SH-SY5Y (cell line): Measurements from ENCODE around the gene FSTL4.

ENCODE experiments used
- GATA2 ChIP-seq: IDR thresholded peaks from 2 replicates; pipeline ENCODE4 v1.6.1; 2011; ENCODE audit warnings: mild to moderate bottlenecking, low read depth, low read length
- GATA3 ChIP-seq: IDR thresholded peaks from 2 replicates; pipeline ENCODE4 v1.6.1; 2011; ENCODE audit warnings: low read depth, mild to moderate bottlenecking, low read length, moderate library complexity

- TF ChIP-seq GATA3 (no peak), GATA2 (no peak)
Measured at GRCh38 chr5:133602835-133603380, 9.4 kb downstream of the FSTL4 start.
